HL-60 (cell line): Measurements from ENCODE around the gene SDC4.

Experiments used
- POLR2AphosphoS5 ChIP-seq: IDR thresholded peaks from 2 replicates; pipeline ENCODE4 v1.6.1; 2012; ENCODE audit warnings: low read depth
- TF ChIP-seq, protein P1 (sequence below): IDR thresholded peaks from one replicate; pipeline ENCODE4 v1.5.1; 2011; ENCODE audit warnings: low read length, control low read depth, inconsistent platforms; ENCODE audit not compliant: insufficient read depth

DNA sequence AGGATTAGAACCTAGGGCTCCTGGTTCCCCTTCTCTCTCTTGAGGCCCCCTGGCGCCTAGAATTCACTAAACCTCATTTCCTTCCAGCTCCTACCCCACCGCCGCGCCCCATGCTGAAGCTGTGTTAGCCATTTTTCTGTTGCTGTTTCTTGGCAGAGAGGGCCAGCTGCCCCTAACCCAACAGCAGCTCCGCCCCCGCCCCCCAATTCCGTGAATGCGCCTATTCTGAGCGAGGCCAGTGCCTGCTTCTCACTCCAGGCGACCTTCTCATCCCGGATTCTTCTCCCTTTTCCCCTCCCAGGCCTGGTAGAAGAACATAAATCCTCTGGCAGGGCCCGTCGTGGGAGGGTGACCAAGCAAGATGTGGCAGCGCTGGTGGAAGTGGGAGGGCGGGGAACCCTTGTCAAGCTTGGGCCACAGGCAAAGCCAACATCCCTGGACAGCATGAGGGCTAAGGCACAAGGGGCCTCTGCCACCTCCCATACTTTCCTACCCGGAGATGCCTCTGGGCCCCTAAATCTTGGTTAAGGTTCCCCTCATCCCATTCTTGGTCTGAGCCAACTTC lies 41.1 kb downstream of the SDC4 start:
- no peak for TF ChIP-seq POLR2AphosphoS5
- TF ChIP-seq, protein P1, sequence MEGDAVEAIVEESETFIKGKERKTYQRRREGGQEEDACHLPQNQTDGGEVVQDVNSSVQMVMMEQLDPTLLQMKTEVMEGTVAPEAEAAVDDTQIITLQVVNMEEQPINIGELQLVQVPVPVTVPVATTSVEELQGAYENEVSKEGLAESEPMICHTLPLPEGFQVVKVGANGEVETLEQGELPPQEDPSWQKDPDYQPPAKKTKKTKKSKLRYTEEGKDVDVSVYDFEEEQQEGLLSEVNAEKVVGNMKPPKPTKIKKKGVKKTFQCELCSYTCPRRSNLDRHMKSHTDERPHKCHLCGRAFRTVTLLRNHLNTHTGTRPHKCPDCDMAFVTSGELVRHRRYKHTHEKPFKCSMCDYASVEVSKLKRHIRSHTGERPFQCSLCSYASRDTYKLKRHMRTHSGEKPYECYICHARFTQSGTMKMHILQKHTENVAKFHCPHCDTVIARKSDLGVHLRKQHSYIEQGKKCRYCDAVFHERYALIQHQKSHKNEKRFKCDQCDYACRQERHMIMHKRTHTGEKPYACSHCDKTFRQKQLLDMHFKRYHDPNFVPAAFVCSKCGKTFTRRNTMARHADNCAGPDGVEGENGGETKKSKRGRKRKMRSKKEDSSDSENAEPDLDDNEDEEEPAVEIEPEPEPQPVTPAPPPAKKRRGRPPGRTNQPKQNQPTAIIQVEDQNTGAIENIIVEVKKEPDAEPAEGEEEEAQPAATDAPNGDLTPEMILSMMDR: no peak
